Esophagus muscularis mucosa (tissue), 4 donors: Measurements from ENCODE around the gene CNTNAP2.

Source experiments
- EP300 ChIP-seq: sonication (generic); formaldehyde crosslinking; IDR thresholded peaks from one replicate; pipeline ENCODE4 v1.6.1; 2017; ENCODE audit warnings: antibody characterized with exemption
- POLR2A ChIP-seq: fragments of 450-650 bp; IDR thresholded peaks from one replicate; pipeline ENCODE4 v1.6.1; 2017; ENCODE audit warnings: antibody characterized with exemption, moderate library complexity, mild to moderate bottlenecking, low read depth
- POLR2AphosphoS5 ChIP-seq, 2 donors: sonication (generic); formaldehyde crosslinking; IDR thresholded peaks; one replicate each; pipeline ENCODE4 v1.6.1; 2017; ENCODE audit warnings: antibody characterized with exemption in 2 of 2
- TF ChIP-seq, protein P1 (sequence below), 3 experiments: fragments of 200-600 bp in 2 of 3; fragments of 450-650 bp in 1 of 3; sonication (generic) in 2 of 3; IDR thresholded peaks; one replicate each; pipeline ENCODE4 v1.5.1; 2017 to 2019; ENCODE audit warnings: antibody characterized with exemption in 3 of 3, mild to moderate bottlenecking in 2 of 3, moderate library complexity in 1 of 3

GRCh38 chr7:146740039-146740438 is 623.4 kb downstream of the CNTNAP2 start:
- no peak for TF ChIP-seq POLR2AphosphoS5 (IDR thresholded peaks at IDR 0.05)
- TF ChIP-seq, protein P1, sequence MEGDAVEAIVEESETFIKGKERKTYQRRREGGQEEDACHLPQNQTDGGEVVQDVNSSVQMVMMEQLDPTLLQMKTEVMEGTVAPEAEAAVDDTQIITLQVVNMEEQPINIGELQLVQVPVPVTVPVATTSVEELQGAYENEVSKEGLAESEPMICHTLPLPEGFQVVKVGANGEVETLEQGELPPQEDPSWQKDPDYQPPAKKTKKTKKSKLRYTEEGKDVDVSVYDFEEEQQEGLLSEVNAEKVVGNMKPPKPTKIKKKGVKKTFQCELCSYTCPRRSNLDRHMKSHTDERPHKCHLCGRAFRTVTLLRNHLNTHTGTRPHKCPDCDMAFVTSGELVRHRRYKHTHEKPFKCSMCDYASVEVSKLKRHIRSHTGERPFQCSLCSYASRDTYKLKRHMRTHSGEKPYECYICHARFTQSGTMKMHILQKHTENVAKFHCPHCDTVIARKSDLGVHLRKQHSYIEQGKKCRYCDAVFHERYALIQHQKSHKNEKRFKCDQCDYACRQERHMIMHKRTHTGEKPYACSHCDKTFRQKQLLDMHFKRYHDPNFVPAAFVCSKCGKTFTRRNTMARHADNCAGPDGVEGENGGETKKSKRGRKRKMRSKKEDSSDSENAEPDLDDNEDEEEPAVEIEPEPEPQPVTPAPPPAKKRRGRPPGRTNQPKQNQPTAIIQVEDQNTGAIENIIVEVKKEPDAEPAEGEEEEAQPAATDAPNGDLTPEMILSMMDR (IDR thresholded peaks at IDR 0.05): no peak
- no peak for TF ChIP-seq POLR2A
- no peak for TF ChIP-seq EP300
